ENCODE data around the gene CLIP1. TPM values are rescaled to one million over a fixed set of nuclear protein-coding genes. Genes with fewer than 3 reads are reported as not detected.

CLIP1 gene
- total RNA-seq, 2 experiments from 2014 or later, result 69.2 to 71.8 TPM

DNA sequence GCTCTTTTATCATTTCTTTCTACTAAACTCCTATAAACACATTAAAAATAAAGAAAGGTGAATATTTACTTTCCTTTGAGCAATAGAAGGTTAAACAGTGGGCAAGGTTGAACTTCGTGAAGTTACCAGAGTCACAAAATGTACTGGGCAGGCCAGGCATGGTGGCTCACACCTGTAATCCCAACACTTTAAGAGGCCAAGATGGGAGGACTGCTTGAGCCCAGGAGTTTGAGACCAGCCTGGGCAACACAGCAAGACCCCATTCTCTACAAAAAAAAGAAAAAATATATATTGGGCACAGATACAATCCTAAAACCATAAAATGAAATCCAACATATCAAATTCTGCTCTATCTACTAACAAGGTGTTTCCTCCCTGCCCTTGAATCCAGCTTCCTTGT lies 95.5 kb downstream of the CLIP1 start:
- peak overlapping the region; percentile 49 for H3K27ac Mint-ChIP-seq
- peaks cover 31% of the 10 kb centered on the region for H3K36me3 Mint-ChIP-seq
- H3K4me1 Mint-ChIP-seq (ENCODE audit: low read depth), result peaks cover 22% of the 10 kb centered on the region
- ChIA-PET CTCF (interaction anchor here (0.6 to 1.9 kb wide), 3 partner anchors 9 to 806 kb away, joined by 3 to 15 read pairs (median 3); no protein-coding TSS in a partner anchor), POLR2A (no interaction called here)
- no peak for DNase-seq
- intact Hi-C loops (cut with micrococcal nuclease), result no loop called here
- H3K27me3 Mint-ChIP-seq, result no peaks in the 10 kb centered on the region
- H3K9me3 Mint-ChIP-seq, result no peaks in the 10 kb centered on the region
- H3K4me3 Mint-ChIP-seq, result no peak overlapping the region

DNA sequence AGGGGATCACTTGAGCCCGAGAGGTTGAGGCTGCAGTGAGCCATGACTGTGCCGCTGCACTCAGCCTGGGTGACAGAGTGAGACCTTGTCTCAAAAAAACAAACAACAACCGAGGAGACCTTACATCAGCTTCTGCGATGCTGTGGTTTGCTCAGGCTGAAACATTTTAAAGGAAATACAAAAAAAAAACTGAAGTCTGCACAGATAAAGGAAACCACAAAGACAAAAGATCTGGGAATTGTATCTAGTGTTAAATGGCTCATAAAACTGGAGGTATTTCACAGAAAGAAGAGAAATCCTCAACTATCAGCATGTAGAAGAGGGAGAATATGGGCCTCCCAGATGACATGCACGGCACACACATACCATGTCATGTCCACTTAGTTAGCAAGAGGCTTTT lies 95.9 kb downstream of the CLIP1 start:
- H3K4me1 Mint-ChIP-seq (ENCODE audit: low read depth), result peaks cover 22% of the 10 kb centered on the region
- intact Hi-C loops (cut with micrococcal nuclease), result no loop called here
- H3K36me3 Mint-ChIP-seq, result peaks cover 31% of the 10 kb centered on the region
- CTCF ChIA-PET, result interaction anchor here (1.9 kb wide), 1 partner anchor 10 kb away, joined by 15 read pairs; no protein-coding TSS in a partner anchor
- no peak for DNase-seq
- peak overlapping the region; percentile 49 for H3K27ac Mint-ChIP-seq
- H3K4me3 Mint-ChIP-seq, result no peak overlapping the region
- no peaks in the 10 kb centered on the region for H3K27me3 Mint-ChIP-seq
- no peaks in the 10 kb centered on the region for H3K9me3 Mint-ChIP-seq
- POLR2A ChIA-PET, result no interaction called here

DNA sequence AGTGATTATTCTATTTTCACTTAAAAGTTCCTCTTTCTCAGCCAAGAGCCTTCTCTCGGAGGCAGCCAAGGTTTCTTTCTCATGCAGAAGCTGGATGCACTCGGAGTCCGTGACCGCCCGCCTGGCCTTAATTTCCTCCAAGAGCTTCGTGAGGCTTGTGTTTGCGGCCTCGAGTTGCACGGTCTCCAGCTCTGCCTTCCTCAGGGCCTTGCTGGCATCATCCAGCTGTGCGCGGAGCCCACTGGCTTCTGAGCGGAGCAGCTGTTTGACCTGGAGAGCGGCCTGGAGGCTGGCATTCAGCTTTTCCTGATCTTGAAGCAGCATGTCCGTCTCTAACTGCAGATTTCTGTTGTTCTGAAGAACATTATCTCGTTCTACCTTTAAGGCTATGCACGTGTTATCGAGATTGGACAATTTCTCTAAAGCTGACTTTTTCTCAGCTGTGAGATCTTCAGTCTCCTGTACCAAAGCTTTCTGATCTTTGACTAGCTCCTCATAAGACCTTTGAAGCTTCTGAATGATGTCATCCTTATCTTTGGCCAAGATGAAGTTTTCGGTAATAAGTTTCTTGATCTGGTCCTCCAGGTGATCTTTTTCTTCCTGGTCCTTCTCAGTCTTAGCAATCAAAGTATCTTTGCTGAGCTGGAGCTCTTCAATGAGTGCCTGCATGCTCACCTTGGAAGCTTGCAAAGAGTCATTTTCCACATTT lies 99.0 kb downstream of the CLIP1 start:
- ChIA-PET CTCF (interaction anchor here (1.0 to 1.3 kb wide), 4 partner anchors 11 to 148 kb away, joined by 3 to 4 read pairs (median 3); no protein-coding TSS in a partner anchor), POLR2A (interaction anchor here (1.3 kb wide), 1 partner anchor 10 kb away, joined by 3 read pairs; no protein-coding TSS in a partner anchor)
- Mint-ChIP-seq H3K36me3 (peaks cover 36% of the 10 kb centered on the region), H3K27ac (no peak overlapping the region), H3K4me3 (no peak overlapping the region), H3K4me1 (ENCODE audit: low read depth) (peaks cover 22% of the 10 kb centered on the region), H3K27me3 (no peaks in the 10 kb centered on the region), H3K9me3 (no peaks in the 10 kb centered on the region)
- intact Hi-C loops (cut with micrococcal nuclease), result no loop called here
- no peak for DNase-seq

DNA sequence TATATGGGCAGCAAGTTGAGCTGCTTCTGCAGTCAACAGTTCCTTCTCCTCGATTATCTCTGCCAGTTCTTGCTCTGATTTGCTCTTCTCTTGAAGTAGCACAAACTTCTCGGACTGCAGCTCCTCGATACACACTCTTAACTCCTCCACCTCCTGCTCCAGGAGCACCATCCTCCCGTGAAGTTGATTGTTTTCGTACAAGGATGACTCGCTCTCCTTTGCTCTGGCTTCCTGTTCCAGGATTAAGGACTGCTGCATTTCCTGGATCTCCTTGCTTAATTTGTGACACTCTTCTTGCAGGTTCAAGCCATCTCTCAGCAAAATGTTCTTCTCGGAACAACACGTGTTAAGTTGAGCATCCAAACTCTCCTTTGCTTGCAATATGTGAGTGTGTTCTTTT lies 100.0 kb downstream of the CLIP1 start:
- H3K4me1 Mint-ChIP-seq (ENCODE audit: low read depth), result peaks cover 15% of the 10 kb centered on the region
- no peaks in the 10 kb centered on the region for H3K27me3 Mint-ChIP-seq
- ChIA-PET CTCF (interaction anchor here (1.6 kb wide), 1 partner anchor 149 kb away, joined by 4 read pairs; no protein-coding TSS in a partner anchor), POLR2A (no interaction called here)
- no peak overlapping the region for H3K4me3 Mint-ChIP-seq
- H3K9me3 Mint-ChIP-seq, result no peaks in the 10 kb centered on the region
- no peak overlapping the region for H3K27ac Mint-ChIP-seq
- DNase-seq, result no peak
- intact Hi-C loops (cut with micrococcal nuclease), result no loop called here
- peaks cover 35% of the 10 kb centered on the region for H3K36me3 Mint-ChIP-seq

DNA sequence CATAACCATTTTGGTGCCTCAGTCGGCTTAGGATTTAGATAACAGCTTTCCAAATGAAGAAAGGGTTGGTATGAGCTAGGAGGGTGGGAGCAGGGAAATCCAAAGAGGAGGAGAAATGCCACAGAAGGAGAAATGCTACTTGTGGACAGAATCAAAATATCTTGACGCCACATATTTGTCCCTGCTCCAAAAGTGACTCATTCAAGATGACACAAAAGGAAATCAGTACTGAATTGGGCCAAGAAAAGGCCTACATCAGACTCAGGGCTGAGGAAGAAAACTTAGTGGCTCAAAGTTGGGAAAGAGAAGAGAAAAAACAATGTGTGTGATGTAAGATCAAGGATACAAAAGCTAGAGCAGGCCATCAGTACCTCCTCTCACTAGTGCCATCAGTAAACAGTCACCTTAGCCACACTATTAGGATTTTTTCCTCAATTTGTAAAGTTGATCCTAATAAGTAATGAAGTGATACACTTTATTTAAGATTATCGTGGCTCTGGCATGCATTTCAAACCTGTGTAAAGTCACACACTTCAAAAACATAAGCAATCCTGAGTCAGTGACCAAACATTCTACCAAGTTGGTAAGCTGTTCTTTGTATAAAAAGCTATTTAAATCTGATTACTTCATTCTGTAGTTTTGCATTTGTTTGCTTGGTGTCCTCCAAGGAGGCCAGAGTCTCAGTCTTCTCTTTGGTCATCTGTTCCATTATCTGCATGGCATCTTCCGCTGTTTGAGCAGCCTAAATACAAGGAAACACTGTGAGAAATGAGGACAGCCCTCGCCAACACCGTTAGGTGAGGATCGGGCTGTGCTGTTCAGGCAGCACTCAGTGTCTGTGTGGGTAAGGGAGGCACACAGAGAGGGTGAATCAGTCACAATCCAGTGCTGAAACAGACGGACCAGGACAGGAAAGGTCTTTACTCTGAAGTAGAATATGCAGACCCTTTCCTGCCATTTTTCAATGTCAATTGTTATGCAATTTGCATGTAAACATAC lies 103.6 kb downstream of the CLIP1 start:
- Mint-ChIP-seq H3K4me3 (no peak overlapping the region), H3K27ac (no peak overlapping the region), H3K27me3 (no peaks in the 10 kb centered on the region), H3K4me1 (ENCODE audit: low read depth) (no peaks in the 10 kb centered on the region), H3K9me3 (no peaks in the 10 kb centered on the region), H3K36me3 (peaks cover 44% of the 10 kb centered on the region)
- ChIA-PET CTCF (no interaction called here), POLR2A (interaction anchor here (0.6 to 1.1 kb wide), 2 partner anchors 74 to 1121 kb away, joined by 3 read pairs; no protein-coding TSS in a partner anchor)
- DNase-seq, result no peak
- intact Hi-C loops (cut with micrococcal nuclease), result no loop called here

DNA sequence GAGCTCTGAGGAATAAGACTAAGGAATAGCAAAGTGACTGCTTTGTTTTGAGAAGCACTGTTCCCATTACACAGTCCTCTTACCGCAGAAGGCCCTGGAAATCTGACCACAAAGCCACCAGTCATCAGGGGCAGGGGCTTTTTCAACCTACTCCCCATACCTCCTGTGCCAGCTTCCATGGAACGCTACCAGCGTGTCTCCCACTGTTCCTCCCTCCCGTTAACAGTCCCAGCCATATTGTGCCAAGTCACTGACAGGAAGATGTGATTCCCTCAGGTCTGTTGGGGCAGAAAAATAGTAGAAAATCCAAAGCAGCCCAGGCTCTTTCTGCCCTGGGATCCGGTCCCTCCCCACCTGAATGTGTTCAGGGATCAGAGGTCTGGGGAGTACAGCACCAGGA lies 109.5 kb downstream of the CLIP1 start:
- CTCF ChIA-PET, result no interaction called here
- H3K4me1 Mint-ChIP-seq (ENCODE audit: low read depth), result no peaks in the 10 kb centered on the region
- H3K27ac Mint-ChIP-seq, result no peak overlapping the region
- H3K27me3 Mint-ChIP-seq, result no peaks in the 10 kb centered on the region
- POLR2A ChIA-PET, result interaction anchor here (0.8 kb wide), 1 partner anchor 11 kb away, joined by 3 read pairs; no protein-coding TSS in a partner anchor
- DNase-seq, result no peak
- H3K4me3 Mint-ChIP-seq, result no peak overlapping the region
- intact Hi-C loops (cut with micrococcal nuclease), result no loop called here
- H3K36me3 Mint-ChIP-seq, result peaks cover 37% of the 10 kb centered on the region
- no peaks in the 10 kb centered on the region for H3K9me3 Mint-ChIP-seq

DNA sequence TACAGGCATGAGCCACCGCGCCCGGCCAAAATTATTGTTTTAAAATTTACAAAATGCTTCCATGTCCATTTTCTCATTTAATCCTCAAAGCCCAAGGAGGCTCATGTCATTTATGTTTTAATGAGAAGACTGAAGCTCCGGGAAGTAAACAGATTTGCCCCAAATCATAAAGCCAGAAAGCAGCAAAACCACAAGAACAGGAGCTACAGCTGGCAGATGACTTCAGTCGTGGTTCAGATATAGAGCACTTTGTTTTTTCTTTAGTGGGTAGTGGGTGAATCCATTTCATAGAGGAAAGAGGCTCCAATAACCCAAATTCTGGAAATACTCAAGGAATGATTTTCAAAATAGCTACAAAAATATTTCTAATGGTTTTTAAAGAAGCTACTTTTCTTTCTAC lies 110.8 kb downstream of the CLIP1 start:
- no peaks in the 10 kb centered on the region for H3K27me3 Mint-ChIP-seq
- no peak overlapping the region for H3K27ac Mint-ChIP-seq
- no peak overlapping the region for H3K4me3 Mint-ChIP-seq
- H3K9me3 Mint-ChIP-seq, result no peaks in the 10 kb centered on the region
- no peaks in the 10 kb centered on the region for H3K4me1 Mint-ChIP-seq (ENCODE audit: low read depth)
- POLR2A ChIA-PET, result no interaction called here
- intact Hi-C loops (cut with micrococcal nuclease), result no loop called here
- peaks cover 32% of the 10 kb centered on the region for H3K36me3 Mint-ChIP-seq
- DNase-seq, result no peak
- CTCF ChIA-PET, result no interaction called here

DNA sequence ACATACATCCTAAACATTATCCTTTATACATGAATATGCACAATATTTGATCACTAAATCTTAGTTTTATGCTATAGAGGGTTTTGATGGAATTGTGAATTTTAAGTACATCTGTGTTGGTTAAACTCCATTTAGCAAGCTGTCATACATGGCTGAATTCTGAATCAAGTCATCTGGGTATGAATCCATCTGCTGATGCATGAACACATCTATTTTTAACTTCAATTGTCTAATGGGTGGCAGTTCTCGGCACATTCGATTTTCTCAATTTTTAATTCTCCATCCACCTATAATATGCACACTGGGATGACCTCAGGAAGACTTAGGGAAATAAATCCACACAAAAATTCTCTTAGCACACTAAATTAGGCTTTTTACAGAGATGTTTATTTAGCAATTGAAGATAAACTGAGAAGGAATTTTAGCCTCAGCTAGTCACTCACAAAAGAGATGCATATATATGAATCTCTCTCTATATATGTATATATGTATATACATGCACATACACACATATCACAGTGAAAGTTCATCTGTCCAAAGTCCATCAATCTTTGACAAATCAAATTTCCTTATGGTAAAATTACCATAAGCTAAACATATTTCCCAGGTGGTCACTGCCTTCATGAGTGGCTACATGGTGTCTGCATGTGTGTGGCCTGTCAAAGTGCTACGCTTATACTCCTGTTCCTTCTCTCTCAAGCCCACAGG lies 111.7 kb downstream of the CLIP1 start:
- H3K9me3 Mint-ChIP-seq, result no peaks in the 10 kb centered on the region
- POLR2A ChIA-PET, result no interaction called here
- H3K36me3 Mint-ChIP-seq, result peaks cover 33% of the 10 kb centered on the region
- H3K27me3 Mint-ChIP-seq, result no peaks in the 10 kb centered on the region
- no peak for DNase-seq
- intact Hi-C loops (cut with micrococcal nuclease), result no loop called here
- H3K4me3 Mint-ChIP-seq, result no peak overlapping the region
- CTCF ChIA-PET, result no interaction called here
- no peak overlapping the region for H3K27ac Mint-ChIP-seq
- no peaks in the 10 kb centered on the region for H3K4me1 Mint-ChIP-seq (ENCODE audit: low read depth)

DNA sequence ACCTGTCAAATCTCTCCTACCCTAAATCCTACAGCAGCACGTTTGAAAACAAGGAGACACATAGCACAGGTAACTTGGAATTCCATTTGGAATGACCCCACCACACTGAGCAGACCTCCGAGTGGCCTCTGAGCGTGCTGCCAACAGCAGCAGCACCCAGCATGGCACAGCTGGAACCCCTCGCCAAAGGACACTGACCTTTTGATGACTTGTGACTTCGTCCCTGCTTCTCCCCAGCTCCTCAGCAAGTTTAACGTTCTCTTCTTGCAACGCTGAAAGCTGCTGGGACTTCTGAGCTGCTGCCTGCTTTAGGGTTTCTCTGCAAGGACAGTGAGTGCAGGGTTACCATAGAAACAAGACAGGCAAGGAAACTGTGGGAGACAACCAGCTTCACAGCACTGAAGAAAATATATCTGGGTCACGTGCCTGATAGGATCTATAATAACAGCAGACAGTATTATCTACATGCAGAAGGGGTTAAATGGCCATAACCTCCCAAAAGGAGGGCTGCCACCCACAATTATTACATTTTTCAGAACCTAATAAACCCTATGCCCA lies 112.8 kb downstream of the CLIP1 start:
- no peaks in the 10 kb centered on the region for H3K27me3 Mint-ChIP-seq
- ChIA-PET CTCF (no interaction called here), POLR2A (interaction anchor here (0.7 kb wide), 1 partner anchor 12 kb away, joined by 3 read pairs; no protein-coding TSS in a partner anchor)
- intact Hi-C loops (cut with micrococcal nuclease), result no loop called here
- H3K4me3 Mint-ChIP-seq, result no peak overlapping the region
- no peaks in the 10 kb centered on the region for H3K9me3 Mint-ChIP-seq
- no peaks in the 10 kb centered on the region for H3K4me1 Mint-ChIP-seq (ENCODE audit: low read depth)
- no peak for DNase-seq
- H3K36me3 Mint-ChIP-seq, result peaks cover 27% of the 10 kb centered on the region
- no peak overlapping the region for H3K27ac Mint-ChIP-seq

DNA sequence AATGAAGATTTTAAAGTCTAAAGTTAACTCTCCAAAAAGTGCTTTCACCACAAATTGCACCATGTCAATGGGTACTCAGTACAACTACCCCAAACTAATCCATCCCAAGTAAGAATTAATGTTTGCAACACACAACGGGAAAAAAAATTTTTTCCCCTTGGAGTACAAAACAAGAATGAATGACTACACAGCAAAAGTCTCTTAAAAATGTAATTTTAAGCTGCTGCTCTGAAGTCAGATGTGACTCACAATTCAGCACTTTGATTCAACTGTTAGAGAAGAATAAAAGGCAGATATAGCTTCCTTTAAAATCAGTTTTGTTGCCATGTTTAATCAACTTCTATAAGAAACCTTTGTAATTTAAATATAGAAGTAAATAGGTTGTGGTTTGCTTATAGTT lies 113.7 kb downstream of the CLIP1 start:
- intact Hi-C loops (cut with micrococcal nuclease), result no loop called here
- CTCF ChIA-PET, result no interaction called here
- Mint-ChIP-seq H3K9me3 (no peaks in the 10 kb centered on the region), H3K4me3 (no peak overlapping the region), H3K27me3 (no peaks in the 10 kb centered on the region), H3K36me3 (peaks cover 24% of the 10 kb centered on the region), H3K4me1 (ENCODE audit: low read depth) (no peaks in the 10 kb centered on the region), H3K27ac (no peak overlapping the region)
- POLR2A ChIA-PET, result no interaction called here
- DNase-seq, result no peak

DNA sequence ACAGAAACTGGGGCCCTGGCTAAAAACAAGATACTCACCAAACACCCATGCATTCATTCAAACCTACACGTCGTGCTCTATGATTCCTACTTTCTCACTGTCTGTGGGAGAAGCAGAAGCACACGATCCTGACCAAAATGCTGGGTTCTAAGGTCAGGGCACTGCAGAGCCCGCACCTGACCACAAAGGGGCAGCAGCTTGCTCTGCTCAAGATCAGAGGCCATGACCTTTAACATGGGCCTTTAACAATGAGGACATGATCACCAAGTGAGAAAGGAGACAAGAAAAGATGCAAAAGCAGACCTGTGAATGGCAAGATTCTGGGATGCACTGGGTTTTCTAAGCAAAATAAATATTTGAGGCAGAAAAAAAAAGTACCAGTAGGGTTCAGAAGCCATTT lies 116.1 kb downstream of the CLIP1 start:
- H3K4me3 Mint-ChIP-seq, result no peak overlapping the region
- no peak overlapping the region for H3K27ac Mint-ChIP-seq
- intact Hi-C loops (cut with micrococcal nuclease), result no loop called here
- H3K27me3 Mint-ChIP-seq, result no peaks in the 10 kb centered on the region
- ChIA-PET CTCF (interaction anchor here (0.7 to 1.6 kb wide), 4 partner anchors 17 to 50 kb away, joined by 3 to 6 read pairs (median 4); no protein-coding TSS in a partner anchor), POLR2A (no interaction called here)
- H3K36me3 Mint-ChIP-seq, result peaks cover 21% of the 10 kb centered on the region
- H3K4me1 Mint-ChIP-seq (ENCODE audit: low read depth), result no peaks in the 10 kb centered on the region
- DNase-seq, result no peak
- H3K9me3 Mint-ChIP-seq, result no peaks in the 10 kb centered on the region
